ENCODE results near the gene SLC13A4.
"Not testable (repeated sequence)": the region's sequence is repeated elsewhere in the genome, so short reads cannot be mapped to it uniquely, and the experiment has no call there.

The SLC13A4 gene

DNA sequence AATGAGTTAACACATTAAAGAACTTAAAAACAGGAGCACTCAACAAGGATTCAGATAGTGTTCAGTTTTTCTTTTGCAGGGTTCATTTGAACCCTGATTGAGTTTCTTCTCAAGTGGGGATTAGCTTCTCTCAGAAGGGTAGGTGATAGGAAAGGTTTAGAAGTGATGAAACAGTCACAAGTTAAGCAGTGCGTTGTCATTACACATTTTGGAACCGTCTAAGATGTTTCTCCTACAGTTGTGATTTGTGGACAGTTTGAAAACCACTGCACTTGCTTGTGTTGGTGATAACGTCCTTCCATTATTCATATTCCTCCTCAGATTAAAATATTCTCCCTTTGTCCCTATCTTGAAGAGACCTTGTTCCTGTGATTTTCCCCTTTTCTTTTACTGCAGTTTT lies 62.9 kb downstream of the SLC13A4 start:
- no peak for DNase-seq (ENCODE audit: low read depth in 2 of 2)

DNA sequence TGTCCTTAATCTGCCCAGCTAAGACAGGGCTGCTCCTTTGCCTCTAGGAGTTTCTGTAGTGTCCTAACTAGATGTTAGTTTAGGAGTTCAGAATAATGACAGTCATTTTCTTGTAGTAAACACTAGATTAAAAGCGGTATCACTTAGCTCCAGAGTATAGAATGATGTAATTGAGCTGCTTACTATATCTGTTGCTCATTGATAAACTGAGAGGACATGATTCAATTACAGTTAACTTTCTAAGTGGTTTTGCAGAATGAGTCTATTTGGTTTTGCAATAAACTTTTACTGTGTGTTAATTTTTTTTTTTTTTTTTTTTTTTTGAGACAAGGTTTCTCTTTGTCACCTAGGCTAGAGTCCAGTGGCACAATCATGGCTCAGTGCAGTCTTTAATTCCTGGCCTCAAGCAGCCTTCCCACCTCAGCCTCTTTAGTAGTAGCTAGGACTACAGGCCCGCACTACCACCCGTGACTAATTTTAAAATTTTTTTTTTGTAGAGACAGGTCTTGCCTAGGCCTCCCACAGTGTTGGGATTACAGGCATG lies 63.9 kb downstream of the SLC13A4 start:
- no peak for DNase-seq (ENCODE audit: low read depth in 2 of 2)

DNA sequence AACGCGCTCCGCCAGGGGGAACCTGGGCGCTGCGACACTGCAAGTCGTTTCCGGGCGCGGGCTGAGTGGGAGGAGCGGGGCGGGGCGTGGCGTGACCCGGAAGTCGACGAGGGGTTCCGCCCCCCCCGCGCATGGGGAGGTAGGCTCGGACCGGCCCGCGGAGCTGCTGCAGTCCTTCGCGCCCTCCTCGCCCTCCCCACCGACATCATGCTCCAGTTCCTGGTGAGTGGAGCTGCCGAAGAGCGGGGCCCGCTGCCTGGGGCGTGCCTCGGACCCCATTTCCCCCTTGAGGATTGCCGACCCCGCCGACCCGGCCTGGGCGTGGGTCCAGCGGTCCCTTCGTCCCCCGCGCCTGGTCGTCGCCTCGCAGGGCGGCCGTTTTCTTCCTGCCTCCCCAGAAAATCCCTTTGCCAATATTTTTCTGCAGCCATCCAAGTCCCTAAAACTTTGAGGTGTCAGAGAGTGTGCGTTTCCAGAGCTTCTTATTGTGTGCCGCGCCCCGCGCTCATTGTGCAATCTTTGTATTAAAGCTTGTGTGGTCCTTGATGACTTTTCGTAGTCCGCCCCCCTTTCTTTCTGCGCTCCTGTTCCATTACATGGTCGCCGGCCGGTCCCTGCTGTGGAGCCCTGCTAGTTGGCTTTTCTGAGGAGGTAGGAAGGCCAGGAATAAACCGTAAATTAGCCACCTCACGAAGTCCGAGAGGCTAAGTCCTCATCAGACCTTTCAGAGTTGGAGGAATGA lies 65.4 kb downstream of the SLC13A4 start, which contains the start of gene STMP1:
TSS of gene STMP1 (plus strand) at position 142 of the 742 bp plus-strand sequence.
- DNase-seq (ENCODE audit: low read depth in 2 of 2): peak; percentile 85 to 86

DNA sequence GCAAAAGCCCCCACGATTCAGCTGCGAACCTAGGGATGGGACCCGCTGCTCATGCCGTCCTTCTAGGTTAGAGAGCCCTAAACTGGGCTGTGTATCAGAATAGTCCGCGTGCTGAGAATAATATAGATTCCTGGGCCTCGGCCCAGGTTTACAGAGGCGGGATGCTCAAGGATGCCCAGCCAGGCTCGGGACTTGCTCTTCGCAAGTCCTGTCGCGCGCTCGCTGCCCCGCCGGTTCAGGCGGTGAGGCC lies 65.9 kb downstream of the SLC13A4 start:
- no peak for DNase-seq (ENCODE audit: low read depth in 2 of 2)

DNA sequence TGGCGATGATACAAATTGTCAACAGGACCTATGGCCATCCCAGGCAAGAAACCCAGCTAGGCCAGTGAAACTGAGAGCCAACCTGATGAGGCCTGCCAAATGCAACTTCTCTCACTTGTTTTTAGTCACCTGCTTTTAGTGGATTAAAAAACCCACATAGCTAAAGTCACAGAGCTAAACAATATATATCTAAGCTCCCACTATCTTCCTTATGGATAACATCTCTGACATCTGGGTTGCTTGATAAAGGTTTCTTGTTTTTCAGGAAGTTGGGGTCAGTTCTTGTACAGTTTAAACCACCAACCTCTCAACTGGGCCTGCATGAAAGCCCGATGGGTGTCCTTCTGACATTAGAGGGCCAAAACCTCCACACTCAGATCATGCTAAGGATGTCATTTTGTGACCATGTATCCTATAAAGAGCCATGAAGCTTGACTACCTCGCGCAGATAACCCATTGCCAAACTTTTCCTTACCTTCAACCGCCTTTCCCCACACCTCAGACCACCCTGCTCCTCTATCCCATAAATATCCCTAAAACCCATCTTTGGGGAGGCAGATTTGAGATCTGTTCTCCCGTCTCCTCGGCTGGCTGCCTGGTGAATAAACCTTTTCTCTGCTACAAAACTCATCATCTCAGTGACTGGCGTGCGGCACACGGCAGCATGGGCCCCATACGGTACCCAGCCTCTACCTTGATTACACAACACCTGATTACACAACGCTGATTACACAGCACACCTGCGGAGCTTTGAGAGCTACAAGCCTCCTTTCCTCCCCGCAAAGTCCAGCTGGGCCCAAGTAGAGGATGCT lies 66.5 kb downstream of the SLC13A4 start:
- DNase-seq (ENCODE audit: low read depth in 2 of 2): no peak

DNA sequence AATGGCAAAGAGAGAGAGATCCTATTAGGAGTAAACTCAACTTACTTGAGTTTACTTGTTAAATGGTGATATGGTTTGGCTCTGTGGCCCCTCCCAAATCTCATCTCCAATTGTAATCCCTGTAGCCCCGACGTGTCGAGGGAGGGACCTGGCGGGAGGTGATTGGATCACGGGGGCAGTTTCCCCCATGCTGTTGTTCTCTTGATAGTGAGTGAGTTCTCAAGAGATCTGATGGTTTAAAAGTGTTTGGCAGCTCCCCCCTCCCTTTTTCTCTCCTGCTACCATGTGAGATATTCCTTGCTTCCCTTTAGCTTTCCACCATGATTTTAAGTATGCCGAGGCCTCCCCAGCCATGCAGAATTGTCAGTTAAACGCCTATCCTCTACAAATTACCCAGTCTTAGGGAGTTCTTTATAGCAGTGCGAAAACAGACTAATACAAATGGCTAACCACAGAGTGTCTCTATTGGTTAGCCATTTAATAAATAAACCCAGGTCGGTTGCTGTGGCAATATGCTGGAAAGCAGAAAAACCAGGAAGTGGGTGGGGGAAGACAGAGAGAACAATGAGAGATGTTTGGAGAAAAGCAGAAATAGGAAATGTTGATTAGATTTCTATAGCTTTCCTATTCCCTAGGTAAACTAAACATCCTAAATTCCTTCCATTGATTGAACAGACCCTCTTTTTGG lies 68.7 kb downstream of the SLC13A4 start:
- no peak for DNase-seq (ENCODE audit: low read depth in 2 of 2)

DNA sequence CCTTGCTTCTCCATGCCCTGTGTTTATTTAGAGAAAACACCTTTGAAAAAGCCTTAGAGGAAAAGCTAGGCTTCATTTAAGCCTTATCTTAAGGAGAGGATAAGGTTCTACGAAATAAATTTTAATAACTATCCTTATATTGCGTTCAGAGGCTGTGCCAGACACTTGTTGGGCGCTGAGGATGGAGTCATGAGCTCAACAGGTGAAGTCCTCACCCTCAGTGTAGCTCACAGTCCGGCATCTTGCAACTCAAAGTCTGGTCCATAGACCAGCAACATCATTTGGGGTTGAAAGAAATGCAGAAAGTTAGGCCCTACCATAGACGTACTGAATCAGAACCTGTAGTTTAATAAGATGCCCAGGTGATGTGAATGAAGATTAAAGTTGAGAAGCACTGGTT lies 69.4 kb downstream of the SLC13A4 start:
- no peak for DNase-seq (ENCODE audit: low read depth in 2 of 2)

DNA sequence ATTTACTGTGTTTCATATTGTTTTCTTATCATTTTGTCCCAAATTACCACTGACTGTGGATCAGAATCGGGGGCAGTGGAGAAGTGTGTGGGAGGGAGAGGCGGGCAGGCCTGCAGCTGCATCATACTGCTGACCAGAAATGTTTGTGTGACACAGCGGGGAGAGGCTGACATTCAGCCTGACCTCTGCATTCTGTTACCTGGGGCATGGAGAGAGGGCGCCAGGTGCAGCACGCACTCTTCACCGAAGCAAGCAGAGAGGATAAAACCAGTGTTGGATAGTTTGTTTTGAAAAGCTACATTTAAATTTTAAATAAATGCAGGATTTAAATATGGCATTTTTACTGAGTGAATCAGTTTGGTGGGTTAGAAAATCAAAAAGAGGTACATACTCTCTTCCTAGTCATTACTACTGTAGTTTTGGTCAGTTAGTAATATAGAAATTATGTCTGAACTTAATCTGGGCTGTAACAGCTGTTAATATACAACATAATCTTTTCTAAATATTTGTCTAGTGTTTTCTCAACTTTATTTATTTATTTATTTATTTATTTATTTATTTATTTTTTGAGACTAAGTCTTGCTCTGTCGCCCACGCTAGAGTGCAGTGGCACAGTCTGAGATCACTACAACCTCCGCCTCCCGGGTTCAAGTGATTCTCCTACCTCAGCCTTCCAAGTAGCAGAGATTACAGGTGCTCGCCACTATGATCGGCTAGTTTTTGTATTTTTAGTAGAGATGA lies 74.5 kb downstream of the SLC13A4 start:
- DNase-seq (ENCODE audit: low read depth in 2 of 2): no peak

DNA sequence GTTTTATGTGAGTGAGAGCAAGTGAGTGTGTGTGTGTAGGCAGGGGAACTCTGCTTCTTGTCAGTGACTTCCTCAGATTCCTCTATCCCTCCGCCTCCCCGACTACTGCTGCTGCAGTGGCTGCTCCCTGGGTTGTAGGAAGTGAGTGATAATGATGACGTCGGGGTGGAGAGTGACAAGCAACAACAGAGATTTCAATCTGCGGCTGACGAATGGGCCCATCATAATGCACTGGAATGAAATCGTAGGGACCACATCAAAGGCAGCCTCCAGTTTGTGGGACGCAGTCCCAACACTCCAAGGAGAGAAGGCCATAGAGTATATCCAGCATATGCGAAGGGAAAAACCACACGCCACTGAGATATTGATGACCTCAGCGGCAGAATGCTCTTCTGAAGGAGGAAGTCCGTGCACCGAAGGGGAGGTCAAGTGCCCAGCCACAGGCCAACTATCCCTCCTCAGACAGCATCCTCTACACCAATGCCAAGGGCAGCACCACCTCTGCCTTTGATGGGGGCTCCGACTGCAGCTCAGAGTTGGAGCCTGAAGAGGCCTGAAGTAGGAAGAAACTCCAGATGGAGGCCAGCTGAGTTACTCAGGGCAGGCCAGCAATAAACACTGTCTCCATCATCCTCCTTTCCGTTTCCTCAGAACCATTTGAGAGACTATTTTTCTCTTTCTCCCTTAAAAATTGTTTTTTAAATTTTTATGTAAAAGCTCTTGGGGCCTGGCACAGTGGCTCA lies 77.0 kb downstream of the SLC13A4 start:
- DNase-seq (ENCODE audit: low read depth in 2 of 2): peak; percentile 70 to 72

DNA sequence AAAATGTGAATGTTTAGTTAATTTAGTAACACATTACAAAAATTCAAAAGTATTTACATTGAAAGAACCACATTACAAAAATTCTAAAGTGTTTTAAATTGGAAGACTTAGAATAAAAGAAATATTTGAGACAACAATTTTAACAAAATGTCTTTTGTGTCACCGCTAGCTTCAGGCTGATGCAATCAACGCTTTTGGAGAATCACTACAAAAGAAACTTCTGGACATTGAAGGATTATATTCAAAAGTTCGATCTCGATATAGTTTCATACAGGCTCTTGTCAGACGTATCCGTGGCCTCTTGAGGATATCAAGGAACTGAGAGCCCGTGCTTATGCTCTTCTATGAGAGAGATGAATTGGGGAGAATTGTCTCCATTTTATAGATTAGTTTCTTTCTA lies 79.8 kb downstream of the SLC13A4 start:
- no peak for DNase-seq (ENCODE audit: low read depth in 2 of 2)

DNA sequence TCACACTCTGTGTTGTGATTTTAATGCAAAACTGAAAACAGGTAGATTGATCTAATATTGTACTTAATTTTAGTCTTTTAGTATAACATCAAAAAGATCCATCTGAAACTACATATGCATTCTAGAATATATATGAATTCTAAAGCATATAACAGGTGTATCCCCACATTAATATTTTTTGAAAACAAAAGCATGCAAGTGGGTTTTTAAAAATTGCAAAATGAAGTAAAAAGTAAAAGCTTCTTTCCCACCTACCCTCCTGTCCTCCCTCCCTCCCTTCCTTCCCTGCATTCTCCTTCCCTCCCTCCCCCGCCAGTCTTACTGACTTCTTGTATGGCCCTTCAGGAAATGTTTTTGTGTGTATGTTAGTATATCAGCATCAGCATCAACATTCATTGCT lies 80.2 kb downstream of the SLC13A4 start:
- DNase-seq (ENCODE audit: low read depth in 2 of 2): no peak

DNA sequence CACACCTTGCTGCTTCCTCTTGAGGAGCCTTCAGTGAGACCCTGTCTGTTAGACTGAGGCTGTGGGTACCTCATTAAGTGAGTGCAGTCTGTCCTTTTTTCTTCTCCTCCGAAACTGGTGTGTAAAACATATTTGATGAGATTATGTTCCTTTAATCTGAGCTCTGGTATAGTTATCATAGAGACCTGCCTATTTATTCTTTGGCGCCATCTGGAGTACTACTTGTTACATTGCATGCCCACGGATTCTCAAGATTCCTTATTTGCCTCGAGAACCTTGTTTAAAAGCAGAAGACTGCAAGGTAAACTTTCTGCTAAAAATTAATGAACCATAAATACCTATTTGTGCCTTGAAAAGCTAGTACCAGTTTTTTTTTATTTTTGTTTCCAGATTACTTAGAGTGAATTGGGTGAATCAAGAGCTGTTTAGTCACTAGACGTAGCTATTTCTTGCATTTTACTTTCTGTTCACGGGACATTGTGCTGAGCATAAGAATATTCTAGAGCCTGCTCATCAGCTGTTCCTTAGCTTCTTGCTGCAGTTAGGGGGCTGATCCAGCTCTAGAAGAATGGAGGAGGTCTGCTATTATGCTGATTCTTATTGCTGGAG lies 82.6 kb downstream of the SLC13A4 start:
- no peak for DNase-seq (ENCODE audit: low read depth in 2 of 2)

DNA sequence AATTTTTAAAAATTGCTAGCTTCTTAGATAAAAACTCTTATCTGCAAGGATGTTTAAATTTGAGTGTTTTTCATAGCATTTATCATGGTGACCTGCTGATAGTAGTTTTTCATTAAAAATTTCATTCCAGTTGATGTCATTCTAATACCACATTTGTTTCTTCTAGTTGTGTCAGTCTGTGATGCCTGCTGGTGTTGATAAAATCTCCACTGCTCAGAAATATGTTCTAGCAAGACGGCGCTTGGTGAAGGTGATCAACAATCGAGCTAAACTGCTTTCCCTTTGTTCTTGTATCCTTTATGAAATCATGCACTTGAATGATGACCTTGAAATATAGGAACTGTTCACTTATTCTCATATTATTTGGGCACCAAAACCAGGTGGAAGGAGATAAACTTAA lies 83.3 kb downstream of the SLC13A4 start:
- no peak for DNase-seq (ENCODE audit: low read depth in 2 of 2)

DNA sequence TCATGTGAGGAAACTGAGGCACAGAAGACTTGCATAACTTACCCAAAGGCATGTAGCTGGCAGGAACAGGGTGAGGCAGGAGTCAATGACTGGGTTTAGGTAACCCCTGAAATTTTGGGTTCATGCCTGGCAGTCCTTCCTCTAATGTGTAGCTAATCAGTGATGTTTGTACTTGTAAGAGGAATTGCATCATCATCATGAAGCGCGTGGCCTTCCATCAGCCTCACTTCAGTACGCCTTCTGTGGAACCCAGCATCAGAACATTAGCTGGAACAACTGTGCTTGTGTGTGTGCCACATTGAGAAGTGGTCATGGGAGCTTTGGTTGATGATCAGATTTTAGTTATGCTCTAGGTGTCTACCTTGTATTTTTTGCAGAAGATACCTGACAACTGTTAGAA lies 83.8 kb downstream of the SLC13A4 start:
- no peak for DNase-seq (ENCODE audit: low read depth in 2 of 2)

DNA sequence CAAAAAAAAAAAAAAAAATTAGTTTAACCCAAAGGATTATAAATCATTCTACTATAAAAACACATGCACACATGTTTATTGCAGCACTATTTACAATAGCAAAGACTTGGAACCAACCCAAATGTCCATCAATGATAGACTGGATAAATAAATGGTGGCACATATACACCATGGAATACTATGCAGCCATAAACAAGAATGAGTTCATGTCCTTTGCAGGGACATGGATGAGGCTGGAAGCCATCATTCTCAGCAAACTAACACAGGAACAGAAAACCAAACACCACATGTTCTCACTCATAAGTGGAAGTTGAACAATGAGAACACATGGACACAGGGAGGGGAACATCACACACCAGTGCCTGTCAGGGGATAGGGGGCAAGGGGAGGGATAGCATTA lies 88.3 kb downstream of the SLC13A4 start:
- not testable (repeated sequence) for DNase-seq (ENCODE audit: low read depth in 2 of 2)

DNA sequence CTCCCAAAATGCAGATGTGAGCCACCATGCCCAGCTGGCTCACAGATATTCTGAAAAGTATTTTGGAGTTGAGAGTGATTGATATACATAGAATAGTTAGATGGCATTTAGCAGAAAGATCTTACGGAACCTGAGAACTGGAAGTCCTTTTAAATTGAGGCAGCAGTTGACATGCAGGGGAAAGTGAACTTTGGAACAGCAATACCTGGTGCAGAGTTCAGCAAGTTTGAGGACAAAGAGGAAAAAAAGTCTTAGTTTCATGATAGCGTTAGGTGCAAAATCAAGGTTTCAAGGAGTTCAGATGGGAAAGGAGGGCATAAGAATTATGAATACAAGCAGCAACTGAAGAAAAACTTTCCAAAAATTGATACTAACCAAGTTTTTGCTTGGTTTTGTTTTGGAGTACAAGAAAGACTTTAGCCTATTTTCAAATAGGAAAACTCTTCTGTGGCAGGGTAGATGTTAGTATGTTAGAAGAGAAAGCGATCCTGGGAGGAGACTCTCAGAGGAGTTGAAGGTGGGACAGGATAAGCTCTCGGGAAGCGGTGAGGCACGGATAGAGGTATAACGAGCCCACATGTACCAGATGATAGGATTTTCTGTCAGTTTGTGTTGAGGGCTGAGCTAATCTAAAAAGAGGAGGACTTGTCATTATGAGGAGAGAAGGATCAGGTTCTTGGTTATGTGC lies 93.7 kb downstream of the SLC13A4 start:
- DNase-seq (ENCODE audit: low read depth in 2 of 2): no peak
